ENCODE data around the gene CHTF8.

CHTF8 gene

GRCh38 chr16:69069504-69069903 is 62.9 kb downstream of the CHTF8 start (continued):
- TF ChIP-seq, protein P1, sequence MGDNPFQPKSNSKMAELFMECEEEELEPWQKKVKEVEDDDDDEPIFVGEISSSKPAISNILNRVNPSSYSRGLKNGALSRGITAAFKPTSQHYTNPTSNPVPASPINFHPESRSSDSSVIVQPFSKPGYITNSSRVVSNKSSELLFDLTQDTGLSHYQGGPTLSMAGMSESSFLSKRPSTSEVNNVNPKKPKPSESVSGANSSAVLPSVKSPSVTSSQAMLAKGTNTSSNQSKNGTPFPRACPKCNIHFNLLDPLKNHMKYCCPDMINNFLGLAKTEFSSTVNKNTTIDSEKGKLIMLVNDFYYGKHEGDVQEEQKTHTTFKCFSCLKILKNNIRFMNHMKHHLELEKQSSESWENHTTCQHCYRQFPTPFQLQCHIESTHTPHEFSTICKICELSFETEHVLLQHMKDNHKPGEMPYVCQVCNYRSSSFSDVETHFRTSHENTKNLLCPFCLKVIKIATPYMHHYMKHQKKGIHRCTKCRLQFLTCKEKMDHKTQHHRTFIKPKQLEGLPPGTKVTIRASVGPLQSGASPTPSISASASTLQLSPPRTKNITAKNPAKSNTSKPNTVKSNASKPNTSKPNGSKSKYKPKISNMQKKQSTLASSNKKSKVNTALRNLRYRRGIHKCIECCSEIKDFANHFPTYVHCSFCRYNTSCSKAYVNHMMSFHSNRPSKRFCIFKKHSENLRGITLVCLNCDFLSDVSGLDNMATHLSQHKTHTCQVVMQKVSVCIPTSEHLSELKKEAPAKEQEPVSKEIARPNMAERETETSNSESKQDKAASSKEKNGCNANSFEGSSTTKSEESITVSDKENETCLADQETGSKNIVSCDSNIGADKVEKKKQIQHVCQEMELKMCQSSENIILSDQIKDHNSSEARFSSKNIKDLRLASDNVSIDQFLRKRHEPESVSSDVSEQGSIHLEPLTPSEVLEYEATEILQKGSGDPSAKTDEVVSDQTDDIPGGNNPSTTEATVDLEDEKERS (tag by site-specific recombination; IDR thresholded peaks at IDR 0.05) = no peak
- no peak for TF ChIP-seq ZNF350 (tag by site-specific recombination; IDR thresholded peaks at IDR 0.05)
- TF ChIP-seq ZNF610 (tag by site-specific recombination; IDR thresholded peaks at IDR 0.05; ENCODE audit: borderline replicate concordance) = no peak

Data from HEK293 (cell line).